ENCODE data around the gene SEC14L6.

SEC14L6 gene

GRCh38 chr22:30537083-30537731 lies 9.3 kb downstream of the SEC14L6 start:
- no peak for DNase-seq

DNA sequence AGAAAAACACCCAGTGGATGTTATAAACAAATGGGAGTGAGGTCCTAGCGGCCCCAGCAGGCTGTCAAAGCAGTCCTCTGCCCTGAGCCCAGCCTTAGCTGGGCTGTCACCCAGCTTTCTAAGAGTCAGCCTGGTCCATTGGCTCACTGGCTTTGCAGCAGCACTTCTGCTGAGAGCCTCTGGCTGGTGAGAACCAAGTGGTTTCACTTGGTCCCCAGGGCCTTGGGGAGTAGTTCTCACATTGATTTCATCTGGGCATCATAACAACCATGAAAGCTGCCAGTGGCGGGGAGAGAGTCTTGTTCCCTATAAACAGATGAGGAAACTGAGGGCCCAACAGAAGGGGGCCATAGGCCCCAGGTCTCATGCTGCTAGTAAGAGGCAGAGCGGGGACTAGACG lies 11.4 kb downstream of the SEC14L6 start:
- no peak for DNase-seq

DNA sequence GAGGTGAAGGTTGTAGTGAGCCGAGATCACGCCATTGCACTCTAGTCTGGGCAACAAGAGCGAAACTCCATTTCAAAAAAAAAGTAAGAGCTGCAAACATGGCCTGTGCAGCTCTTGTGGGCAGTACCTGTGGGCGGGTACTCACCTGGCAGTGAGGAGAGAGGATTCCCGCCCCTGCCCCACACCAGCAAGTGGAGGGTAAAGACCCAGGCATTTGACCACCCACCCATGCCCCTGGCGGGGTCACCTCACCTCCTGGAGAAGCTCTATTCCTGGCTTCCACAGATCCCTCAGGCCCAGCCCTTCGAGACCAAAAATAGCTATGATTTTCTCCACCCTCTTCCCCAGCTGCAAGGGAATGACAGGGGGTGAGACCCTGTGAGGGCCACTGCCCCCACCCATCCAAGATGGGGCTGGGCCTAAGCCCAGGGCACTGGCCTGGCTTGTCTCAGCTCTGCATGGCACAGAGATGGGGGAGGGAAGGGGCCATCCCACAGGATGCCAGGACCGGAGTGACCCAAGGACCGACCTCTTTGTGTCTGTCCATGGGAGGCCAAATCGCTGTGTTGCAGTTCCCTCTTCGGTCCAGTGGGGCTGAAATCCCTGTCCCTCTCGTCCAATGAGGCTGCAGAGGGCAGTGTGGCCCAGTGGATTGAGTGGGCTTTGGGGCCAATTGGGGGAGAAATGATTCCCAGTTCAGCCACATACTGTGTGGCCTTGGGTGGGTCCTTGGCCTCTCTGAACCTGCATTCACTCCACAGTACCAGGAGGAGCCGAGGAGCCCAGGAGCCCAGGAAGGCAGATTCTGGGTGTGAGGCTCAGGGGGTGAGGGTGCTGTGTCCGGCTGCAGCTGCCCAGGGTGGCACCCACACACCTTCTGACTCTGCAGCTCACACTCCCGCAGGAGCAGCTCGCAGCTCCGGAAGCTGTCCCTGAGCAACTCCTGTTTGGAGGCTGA lies 14.6 kb downstream of the SEC14L6 start:
- DNase-seq, result no peak

DNA sequence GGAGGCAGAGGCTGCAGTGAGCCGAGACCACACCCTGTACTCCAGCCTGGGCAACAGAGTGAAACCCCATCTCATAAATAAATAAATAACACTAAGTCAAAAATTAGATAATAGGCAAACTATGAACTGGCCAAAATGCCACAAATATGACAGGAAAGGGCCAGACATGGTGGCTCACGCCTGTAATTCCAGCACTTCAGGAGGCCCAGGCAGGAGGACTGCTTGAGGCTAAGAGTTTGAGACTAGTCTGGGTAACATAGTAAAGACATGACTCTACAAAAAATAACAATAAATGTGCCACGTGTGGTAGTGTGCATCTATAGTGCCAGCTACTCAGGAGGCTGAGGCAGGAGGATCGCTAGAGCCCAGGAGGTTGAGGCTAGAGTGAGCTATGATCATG lies 19.9 kb downstream of the SEC14L6 start:
- no peak for DNase-seq

- DNase-seq, result no peak
These were observed 22.7 kb downstream of the SEC14L6 start for GRCh38 chr22:30523646-30524489.

DNA sequence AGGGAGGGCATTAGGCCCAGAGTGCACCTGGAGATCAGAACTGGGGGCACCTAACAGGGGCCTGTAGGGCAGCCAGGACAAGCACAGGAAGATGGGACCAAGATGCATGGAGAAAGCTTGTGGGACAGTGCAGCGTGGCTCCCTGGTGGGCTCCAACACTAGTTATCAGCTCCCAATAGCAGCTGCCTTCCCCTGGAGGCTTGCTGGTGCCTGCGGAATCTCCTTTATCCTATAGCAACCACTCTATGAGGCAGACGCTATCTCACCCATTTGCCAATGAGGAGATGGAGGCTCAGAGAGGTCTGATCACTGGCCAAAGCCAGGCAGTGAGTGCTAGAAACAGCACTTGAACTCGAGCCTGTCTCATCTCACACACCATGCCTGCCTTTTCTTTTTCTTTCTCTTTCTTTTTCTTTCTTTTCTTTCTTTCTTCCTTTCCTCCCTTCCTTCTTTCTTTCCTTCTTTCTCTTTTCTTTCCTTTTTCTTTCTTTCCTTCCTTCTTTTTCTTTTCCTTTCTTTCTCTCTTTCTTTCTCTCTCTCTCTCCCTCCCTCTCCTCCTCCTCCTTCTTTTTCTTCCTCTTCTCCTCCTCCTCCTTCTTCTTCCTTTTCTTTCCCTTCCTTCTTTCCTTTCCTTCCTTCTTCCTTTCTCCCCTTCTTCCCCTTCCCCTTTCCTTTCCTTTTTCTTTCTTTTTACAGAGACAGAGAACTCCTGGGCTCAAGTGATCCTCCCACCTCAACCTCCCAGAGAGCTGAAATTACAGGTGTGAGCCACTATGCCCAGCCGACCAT lies 25.0 kb downstream of the SEC14L6 start:
- DNase-seq, result no peak

DNA sequence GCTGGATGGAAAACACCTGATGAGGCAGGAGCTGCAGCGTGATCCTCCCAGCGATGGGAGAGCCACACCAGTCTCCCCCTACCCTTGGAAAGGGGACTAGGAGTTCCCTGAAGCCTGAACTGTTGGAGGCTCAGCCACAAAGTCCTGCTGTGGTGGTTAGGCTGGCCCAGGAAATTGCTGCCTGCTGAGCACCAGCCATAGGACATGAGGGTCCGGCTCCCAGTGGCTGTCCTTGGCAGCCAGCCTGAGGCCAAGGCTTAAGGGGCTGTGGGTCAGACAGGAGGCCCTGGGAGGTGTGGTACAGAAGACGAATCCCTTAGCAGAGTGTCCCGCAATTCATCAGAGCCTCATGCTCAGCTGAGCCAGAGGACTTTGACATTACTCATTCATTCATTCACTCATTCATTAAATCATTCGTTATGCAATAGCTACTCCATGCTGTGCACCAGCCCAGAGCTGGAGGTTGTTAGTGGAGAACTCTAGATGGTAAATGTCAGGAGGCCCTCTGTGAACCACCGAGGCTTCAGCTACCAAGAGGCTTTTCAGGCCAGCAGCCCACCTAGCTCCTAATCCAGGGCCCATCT lies 26.6 kb downstream of the SEC14L6 start:
- no peak for DNase-seq

GRCh38 chr22:30516731-30517130 lies 29.8 kb downstream of the SEC14L6 start:
- DNase-seq, result no peak

- no peak for DNase-seq
These were observed 30.3 kb downstream of the SEC14L6 start for GRCh38 chr22:30516273-30516672.

DNA sequence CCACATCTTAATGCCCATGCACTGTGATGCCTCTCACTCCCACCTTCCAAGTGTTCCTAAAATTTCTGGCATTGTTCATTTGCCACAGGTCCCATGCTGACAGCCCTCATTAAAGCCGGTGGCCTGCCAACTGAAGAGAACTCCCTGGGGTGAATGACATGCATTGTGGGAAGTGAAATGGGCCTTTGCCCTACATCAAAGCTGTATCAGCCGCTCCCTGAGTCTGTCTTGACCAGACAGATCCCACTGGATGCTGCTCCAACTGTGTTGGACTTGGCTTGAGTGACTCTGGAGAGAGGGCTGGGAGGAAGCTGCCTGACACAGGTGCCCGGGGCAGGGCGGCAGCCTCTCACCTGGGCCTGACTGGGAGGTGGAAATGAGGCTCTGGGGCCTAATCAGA lies 32.3 kb downstream of the SEC14L6 start:
- DNase-seq, result no peak

GRCh38 chr22:30513462-30513861 lies 33.1 kb downstream of the SEC14L6 start:
- DNase-seq, result no peak

GRCh38 chr22:30511911-30512310 lies 34.6 kb downstream of the SEC14L6 start:
- DNase-seq, result no peak

DNA sequence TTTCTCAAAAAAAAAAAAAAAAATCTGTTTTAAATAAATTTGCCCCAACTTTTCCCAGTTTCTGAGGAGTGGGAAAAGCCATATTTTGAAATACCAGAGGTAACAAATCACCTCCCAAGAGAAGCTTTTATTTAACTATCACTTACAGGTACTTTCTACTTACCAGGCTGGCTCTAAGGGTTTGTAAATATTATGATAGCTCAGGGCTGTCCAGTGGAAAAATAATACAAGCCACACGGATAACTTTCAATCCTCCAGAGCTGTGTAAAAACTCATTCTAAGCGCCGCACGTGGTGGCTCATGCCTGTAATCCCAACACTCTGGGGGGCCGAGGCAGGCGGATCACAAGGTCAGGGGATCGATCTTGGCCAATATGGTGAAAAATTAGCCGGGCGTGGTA lies 35.4 kb downstream of the SEC14L6 start:
- DNase-seq, result no peak

- DNase-seq, result no peak
These were observed 38.3 kb downstream of the SEC14L6 start for GRCh38 chr22:30508216-30508615.

DNA sequence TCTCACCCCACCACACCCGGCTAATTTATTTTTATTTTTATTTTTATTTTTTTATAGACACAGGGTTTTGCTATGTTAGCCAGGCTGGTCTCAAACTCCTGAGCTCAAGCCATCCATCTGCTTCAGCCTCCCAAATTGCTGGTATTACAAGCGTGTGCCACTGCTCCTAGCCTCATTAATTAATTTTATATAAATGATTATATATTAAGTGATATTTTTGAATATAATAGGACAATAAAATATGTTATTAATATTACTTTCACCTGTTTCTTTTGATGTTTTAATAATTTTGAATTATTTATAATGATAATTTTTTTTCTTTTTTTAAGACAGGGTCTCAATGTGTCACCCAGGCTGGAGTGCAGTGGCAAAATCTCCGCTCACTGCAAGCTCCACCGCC lies 38.9 kb downstream of the SEC14L6 start:
- DNase-seq, result no peak

DNA sequence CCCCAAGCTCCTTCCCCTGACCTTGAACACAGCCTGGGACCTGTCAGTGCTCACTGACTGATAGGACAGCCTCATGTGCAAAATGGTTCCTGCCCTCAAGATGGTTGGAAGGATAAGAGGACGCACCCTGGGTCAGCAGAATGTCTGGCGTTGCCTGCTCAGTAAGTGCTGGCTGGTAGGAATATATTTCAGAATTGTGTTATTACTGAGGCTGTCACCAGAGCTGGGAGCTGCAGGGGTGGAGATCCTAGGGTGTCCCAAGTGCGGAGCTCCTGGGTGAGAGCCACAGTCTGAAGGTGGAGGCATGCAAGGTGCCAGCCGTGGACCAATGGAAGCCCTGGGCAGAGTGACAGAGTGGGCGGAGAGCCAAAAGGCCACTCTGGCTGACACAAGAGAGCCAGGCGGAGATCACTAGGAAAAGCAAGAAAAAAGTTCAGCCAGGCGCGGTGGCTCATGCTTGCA lies 40.0 kb downstream of the SEC14L6 start:
- DNase-seq, result no peak

GRCh38 chr22:30503551-30503950 lies 43.0 kb downstream of the SEC14L6 start:
- DNase-seq, result no peak

- DNase-seq, result no peak
These were observed 43.6 kb downstream of the SEC14L6 start for GRCh38 chr22:30502911-30503310.

GRCh38 chr22:30502153-30502552 lies 44.4 kb downstream of the SEC14L6 start:
- no peak for DNase-seq

- no peak for DNase-seq
These were observed 45.9 kb downstream of the SEC14L6 start for GRCh38 chr22:30500628-30501027.

Measured in hypothalamus (tissue), 51 donors.